ENCODE data around the gene NOSIP.

NOSIP gene

GRCh38 chr19:49530708-49531107 lies 49.6 kb downstream of the NOSIP start:
- TF ChIP-seq CTCF (IDR thresholded peaks at IDR 0.05; ENCODE audit: low read depth, low read length): no peak
- H3K4me3 ChIP-seq (ENCODE audit: low read depth, low read length): no peak overlapping the region

GRCh38 chr19:49528211-49528771 lies 52.1 kb downstream of the NOSIP start:
- no peak overlapping the region for H3K4me3 ChIP-seq (ENCODE audit: low read depth, low read length)
- TF ChIP-seq CTCF (IDR thresholded peaks at IDR 0.05; ENCODE audit: low read depth, low read length): no peak

GRCh38 chr19:49524812-49525455 lies 55.4 kb downstream of the NOSIP start:
- TF ChIP-seq CTCF (IDR thresholded peaks at IDR 0.05; ENCODE audit: low read depth, low read length): no peak
- H3K4me3 ChIP-seq (ENCODE audit: low read depth, low read length): no peak overlapping the region

- TF ChIP-seq CTCF (IDR thresholded peaks at IDR 0.05; ENCODE audit: low read depth, low read length): no peak
- no peak overlapping the region for H3K4me3 ChIP-seq (ENCODE audit: low read depth, low read length)
Observed at GRCh38 chr19:49520705-49521319, 59.5 kb downstream of the NOSIP start.

GRCh38 chr19:49518033-49518432 lies 62.3 kb downstream of the NOSIP start:
- no peak for TF ChIP-seq CTCF (IDR thresholded peaks at IDR 0.05; ENCODE audit: low read depth, low read length)
- H3K4me3 ChIP-seq (ENCODE audit: low read depth, low read length): no peak overlapping the region

GRCh38 chr19:49515767-49516166 lies 64.6 kb downstream of the NOSIP start:
- no peak for TF ChIP-seq CTCF (IDR thresholded peaks at IDR 0.05; ENCODE audit: low read depth, low read length)
- no peak overlapping the region for H3K4me3 ChIP-seq (ENCODE audit: low read depth, low read length)

- no peak overlapping the region for H3K4me3 ChIP-seq (ENCODE audit: low read depth, low read length)
- no peak for TF ChIP-seq CTCF (IDR thresholded peaks at IDR 0.05; ENCODE audit: low read depth, low read length)
Observed at GRCh38 chr19:49514151-49514550, 66.2 kb downstream of the NOSIP start.
